K562 (cell line): Measurements from ENCODE around the gene PRDX2. TPM values are rescaled to one million over a fixed set of nuclear protein-coding genes. Genes with fewer than 3 reads are reported as not detected.

Experiments
- ADNP ChIP-seq: fragments of 200-800 bp; sonication (Bioruptor generic); IDR thresholded peaks from 2 replicates; pipeline ENCODE4 v1.6.1; 2016; ENCODE audit warnings: missing genetic modification characterization, missing compliant biosample characterization
- DDX20 ChIP-seq: fragments of 450-650 bp; IDR thresholded peaks from 2 replicates; pipeline ENCODE4 v1.6.1; 2016; ENCODE audit warnings: missing genetic modification characterization, low read depth, mild to moderate bottlenecking, missing compliant biosample characterization, moderate library complexity
- FOXK2 ChIP-seq, 2 experiments: fragments of 450-650 bp; IDR thresholded peaks in 1 of 2; conservative IDR thresholded peaks in 1 of 2; 2 replicates each; pipeline ENCODE4 v1.6.1; 2016; ENCODE audit warnings: low read depth in 2 of 2, mild to moderate bottlenecking in 1 of 2
- GABPB1 ChIP-seq: sonication (generic); formaldehyde crosslinking; IDR thresholded peaks from 2 replicates; pipeline ENCODE4 v1.8.0; 2022; ENCODE audit warnings: mild to moderate bottlenecking, missing genetic modification reagents
- HDAC1 ChIP-seq, 2 experiments: fragments of 450-650 bp; IDR thresholded peaks; 2 replicates each; pipeline ENCODE4 v1.6.1; 2016 to 2017; ENCODE audit warnings: inconsistent platforms in 1 of 2, mild to moderate bottlenecking in 1 of 2, moderate library complexity in 1 of 2
- ILK ChIP-seq: fragments of 450-650 bp; IDR thresholded peaks from 2 replicates; pipeline ENCODE4 v1.6.1; 2016; ENCODE audit warnings: missing genetic modification characterization, low read depth, mild to moderate bottlenecking, missing compliant biosample characterization, moderate library complexity, borderline replicate concordance
- KLF13 ChIP-seq: fragments of 450-650 bp; IDR thresholded peaks from 2 replicates; pipeline ENCODE4 v1.6.1; 2016; ENCODE audit warnings: missing genetic modification characterization, low read depth, mild to moderate bottlenecking, missing compliant biosample characterization, moderate library complexity, borderline replicate concordance
- KLF6 ChIP-seq: fragments of 250-450 bp; sonication (Bioruptor Pico); IDR thresholded peaks from 2 replicates; pipeline ENCODE4 v1.4.0; 2020; ENCODE audit warnings: mild to moderate bottlenecking, moderate library complexity, borderline replicate concordance
- L3MBTL2 ChIP-seq: fragments of 450-650 bp; IDR thresholded peaks from 2 replicates; pipeline ENCODE4 v1.6.1; 2016; ENCODE audit warnings: mild to moderate bottlenecking, moderate library complexity
- MAZ ChIP-seq, 2 experiments: fragments of 450-650 bp in 1 of 2; sonication (generic) in 1 of 2; formaldehyde crosslinking; IDR thresholded peaks in 1 of 2; conservative IDR thresholded peaks in 1 of 2; 2 replicates each; pipeline versions ENCODE4 v1.4.0 to v1.5.0; 2020; ENCODE audit warnings: mild to moderate bottlenecking in 1 of 2, missing genetic modification reagents in 1 of 2
- MTA3 ChIP-seq: fragments of 450-650 bp; formaldehyde crosslinking; IDR thresholded peaks from 2 replicates; pipeline ENCODE4 v1.6.1; 2017; ENCODE audit warnings: mild to moderate bottlenecking, borderline replicate concordance
- NEUROD1 ChIP-seq: fragments of 150-350 bp; IDR thresholded peaks from 2 replicates; pipeline ENCODE4 v1.6.1; 2014; ENCODE audit warnings: borderline replicate concordance, low read length, low read depth; ENCODE audit not compliant: partially characterized antibody
- NFIC ChIP-seq: fragments of 450-650 bp; IDR thresholded peaks from 2 replicates; pipeline ENCODE4 v1.6.1; 2017; ENCODE audit warnings: mild to moderate bottlenecking, inconsistent platforms
- PHF8 ChIP-seq: fragments of 200-600 bp; sonication (generic); IDR thresholded peaks from 2 replicates; pipeline ENCODE4 v1.6.1; 2012; ENCODE audit warnings: mixed run types, mild to moderate bottlenecking, inconsistent platforms, low read length, moderate library complexity, borderline replicate concordance
- TBL1XR1 ChIP-seq, 2 experiments: IDR thresholded peaks; 2 replicates each; pipeline ENCODE4 v1.6.1; 2012; ENCODE audit warnings: improper control_type of control experiment in 2 of 2, low read length in 2 of 2, mild to moderate bottlenecking in 1 of 2
- ZBTB7A ChIP-seq: IDR thresholded peaks from 2 replicates; pipeline ENCODE4 v1.6.1; 2011; ENCODE audit warnings: low read depth, mild to moderate bottlenecking, low read length, moderate library complexity, borderline replicate concordance; ENCODE audit not compliant: control insufficient read depth
- ZNF592 ChIP-seq: fragments of 450-650 bp; IDR thresholded peaks from 2 replicates; pipeline ENCODE4 v1.6.1; 2017; ENCODE audit warnings: antibody characterized with exemption, mild to moderate bottlenecking
- polyA plus RNA-seq, 8 experiments: library from polyadenylated mRNA; depleted of rRNA in 4 of 8; stranded (reverse) in 5 of 8; unstranded in 3 of 8; fragments of >200 nt; fragmentation: Nextera tagmentation in 2 of 8; fragmentation: Illumina TruSeq in 1 of 8; extraction: Ambion mirVana in 2 of 8; extraction: Trizol in 1 of 8; gene quantifications; 2 replicates each; pipeline versions ENCODE4 v1.2.1 to v1.2.3, GENCODE V29; 2011 to 2014; ENCODE audit warnings: inconsistent platforms in 1 of 8, missing spikeins in 1 of 8
- total RNA-seq, 7 experiments: library from RNA; depleted of rRNA in 6 of 7; stranded (reverse); fragments of >200 nt in 6 of 7; fragmentation: Illumina TruSeq in 2 of 7; extraction: Trizol in 2 of 7; gene quantifications; 2 replicates each; pipeline versions ENCODE4 v1.2.1 to v1.2.3, GENCODE V29; 2011 to 2021; ENCODE audit warnings: low replicate concordance in 1 of 7
- TF ChIP-seq, protein P1 (sequence below): fragments of 250-450 bp; sonication (Bioruptor Pico); IDR thresholded peaks from 2 replicates; pipeline ENCODE4 v1.8.0; 2021; ENCODE audit warnings: moderate library complexity, mild to moderate bottlenecking, inconsistent platforms
- TF ChIP-seq, protein P2 (sequence below): sonication (generic); formaldehyde crosslinking; IDR thresholded peaks from 2 replicates; pipeline ENCODE4 v1.8.0; 2022; ENCODE audit warnings: missing genetic modification reagents, mild to moderate bottlenecking, moderate library complexity, borderline replicate concordance

PRDX2 gene
- total and polyA plus RNA-seq, 9 of the 15 experiments (the other 6 are each of a cell fraction or from before 2014, with no cell fraction given), result 206 to 1,183 (median 415) TPM

DNA sequence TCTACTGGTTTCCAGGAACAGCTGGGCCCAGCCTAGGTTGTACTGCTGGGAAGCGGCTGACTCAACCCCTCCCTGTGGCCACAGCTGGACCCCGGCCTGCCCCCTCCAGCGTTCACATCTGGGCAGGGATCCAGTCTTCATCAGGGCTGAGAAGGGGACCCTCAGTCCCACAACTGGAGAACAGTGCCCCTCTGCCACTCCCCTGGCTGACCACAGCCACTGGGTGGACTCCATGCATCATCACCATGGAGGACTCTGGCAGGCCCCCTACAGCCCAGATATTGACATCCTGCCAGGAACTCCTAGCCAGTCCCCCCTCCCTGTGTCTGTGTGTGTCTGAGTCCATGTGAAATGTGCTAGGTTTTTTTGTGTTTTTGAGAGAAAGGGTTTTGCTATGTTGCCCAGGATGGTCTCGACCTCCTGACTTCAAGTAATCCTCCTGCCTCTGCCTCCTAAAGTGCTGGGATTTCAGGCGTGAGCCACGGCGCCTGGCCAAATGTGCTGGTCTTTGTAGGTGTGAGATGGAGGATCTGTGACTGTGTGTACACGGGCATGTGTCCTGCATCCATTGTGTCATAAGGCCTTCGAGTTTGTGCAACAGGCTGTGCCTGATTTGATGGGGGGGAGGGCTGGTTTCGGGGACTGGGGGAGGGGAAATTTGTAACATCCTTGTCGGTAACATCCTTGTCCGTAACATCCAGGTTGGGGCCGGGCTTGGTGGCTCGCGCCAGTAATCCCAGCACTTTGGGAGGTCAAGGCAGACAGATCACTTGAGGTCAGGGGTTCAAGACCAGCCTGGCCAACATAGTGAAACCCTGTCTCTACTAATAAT is 22.2 kb downstream of the PRDX2 start (continued):
- TF ChIP-seq, protein P1, sequence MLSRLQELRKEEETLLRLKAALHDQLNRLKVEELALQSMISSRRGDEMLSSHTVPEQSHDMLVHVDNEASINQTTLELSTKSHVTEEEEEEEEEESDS (CRISPR knock-in tag), result no peak
- TF ChIP-seq GABPB1 (CRISPR knock-in tag) (peak; percentile 22; the same call in 1 of the 2 replicates), FOXK2 (conservative IDR thresholded peaks at IDR 0.05 in 1 of 2, IDR thresholded peaks at IDR 0.05 in 1 of 2; ENCODE audit: low read depth in 2 of 2) (peak in 1 of 2 experiments; percentile 56; a peak in 1 of 4 replicates), MTA3 (peak; percentile 58; the same call in 1 of the 2 replicates), L3MBTL2 (peak; percentile 30; the same call in 1 of the 2 replicates), DDX20 (tag) (no peak), KLF13 (tag) (no peak), MAZ (CRISPR knock-in tag; conservative IDR thresholded peaks at IDR 0.05 in 1 of 2, IDR thresholded peaks at IDR 0.05 in 1 of 2) (peak in 1 of 2 experiments; percentile 80; a peak in 2 of 4 replicates), HDAC1 (IDR thresholded peaks at IDR 0.05) (0 out of 4 replicates have a peak, but pooled peaks of 1 of the 2 experiments have one; percentile 14), ILK (tag) (no peak), NEUROD1 (peak; percentile 52), PHF8 (no peak), ADNP (tag) (no peak), NFIC (peak; percentile 90), ZNF592 (peak; percentile 39; the same call in 1 of the 2 replicates), ZBTB7A (peak; percentile 12), KLF6 (CRISPR knock-in tag) (0 out of 2 replicates have a peak, but pooled peaks have one; percentile 22), TBL1XR1 (IDR thresholded peaks at IDR 0.05; ENCODE audit: low read length in 2 of 2) (no peak)
- TF ChIP-seq, protein P2, sequence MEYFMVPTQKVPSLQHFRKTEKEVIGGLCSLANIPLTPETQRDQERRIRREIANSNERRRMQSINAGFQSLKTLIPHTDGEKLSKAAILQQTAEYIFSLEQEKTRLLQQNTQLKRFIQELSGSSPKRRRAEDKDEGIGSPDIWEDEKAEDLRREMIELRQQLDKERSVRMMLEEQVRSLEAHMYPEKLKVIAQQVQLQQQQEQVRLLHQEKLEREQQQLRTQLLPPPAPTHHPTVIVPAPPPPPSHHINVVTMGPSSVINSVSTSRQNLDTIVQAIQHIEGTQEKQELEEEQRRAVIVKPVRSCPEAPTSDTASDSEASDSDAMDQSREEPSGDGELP (CRISPR knock-in tag), result peak; percentile 90
